Activated T-cell treated with anti-CD3 and anti-CD28 coated beads, Interleukin-2, amount 50 U/mL, for 72 hours (primary cell): ENCODE results near the gene SFTPB. TPM values are rescaled to one million over a fixed set of nuclear protein-coding genes. Genes with fewer than 3 reads are reported as not detected.
A peak's percentile ranks its signal among the peaks of the same experiment; 100 is the strongest.
"Not testable (repeated sequence)": the region's sequence is repeated elsewhere in the genome, so short reads cannot be mapped to it uniquely, and the experiment has no call there.

Experiments
- ATAC-seq, 2 donors: fragments of 150-1000 bp; cut with Tn5 transposase; replicated peaks in 1 of 2; 2 replicates each; pipeline ENCODE4 v1.10.0; 2021; ENCODE audit warnings: moderate library complexity in 2 of 2, mild to moderate bottlenecking in 1 of 2
- DNase-seq, 2 donors: peaks; one replicate each; pipeline ENCODE4 v3.0.0; 2021 to 2022; ENCODE audit warnings: mixed read lengths in 1 of 2
- H3K27ac Mint-ChIP-seq: one replicate; pipeline ENCODE4 v1.8.0; 2022; ENCODE audit warnings: mild to moderate bottlenecking, moderate library complexity, mixed read lengths
- H3K27me3 Mint-ChIP-seq: one replicate; pipeline ENCODE4 v1.8.0; 2022; ENCODE audit warnings: low read depth, mixed read lengths
- H3K36me3 Mint-ChIP-seq, 2 donors: one replicate each; pipeline ENCODE4 v1.8.0; 2022; ENCODE audit warnings: mixed read lengths in 2 of 2, mild to moderate bottlenecking in 1 of 2; ENCODE audit not compliant: insufficient read depth in 2 of 2
- H3K4me1 Mint-ChIP-seq: one replicate; pipeline ENCODE4 v1.8.0; 2022; ENCODE audit warnings: low read depth, mixed read lengths
- H3K4me3 Mint-ChIP-seq, 2 donors: one replicate each; pipeline ENCODE4 v1.8.0; 2022; ENCODE audit warnings: mild to moderate bottlenecking in 2 of 2, mixed read lengths in 2 of 2, moderate library complexity in 2 of 2
- H3K9me3 Mint-ChIP-seq, 2 donors: one replicate each; pipeline ENCODE4 v1.8.0; 2022; ENCODE audit warnings: mixed read lengths in 2 of 2
- total RNA-seq, 2 donors: library from RNA; stranded (reverse); gene quantifications; one replicate each; pipeline ENCODE4 v1.2.3, GENCODE V29; 2022

The SFTPB gene
- total RNA-seq, 2 donors from 2014 or later, result not detected

DNA sequence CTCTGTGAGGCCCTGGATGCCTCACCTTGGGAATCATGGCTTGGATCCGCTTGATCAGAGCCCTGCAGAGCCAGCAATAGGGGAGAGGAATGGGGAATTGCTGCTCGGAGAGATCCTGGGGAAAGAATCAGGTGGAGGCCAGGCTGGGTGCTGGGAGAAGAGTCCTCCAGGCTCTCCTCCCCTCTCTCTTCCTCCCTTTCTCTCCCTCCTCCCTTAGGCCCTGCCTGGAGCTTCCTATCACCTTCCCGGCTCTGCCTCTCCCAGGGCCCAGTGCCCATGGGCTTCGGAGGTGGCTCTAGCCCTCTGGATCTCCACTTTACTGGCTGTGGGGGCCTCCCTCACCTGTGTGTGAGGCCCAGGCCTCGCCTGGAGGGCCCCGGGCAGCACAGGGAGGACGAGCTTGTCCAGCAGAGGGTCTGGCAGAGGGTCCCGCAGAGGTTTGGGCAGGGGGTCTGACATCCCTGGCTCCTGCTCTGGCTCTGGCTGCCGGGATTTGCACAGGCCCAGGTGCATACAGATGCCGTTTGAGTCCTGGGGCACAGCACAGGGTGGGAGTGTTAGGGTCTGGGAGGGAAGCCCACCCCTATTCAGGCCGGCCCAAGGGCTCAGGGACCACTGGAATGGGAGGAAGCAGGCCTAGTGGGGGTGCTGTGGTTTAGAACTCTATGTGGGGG lies 2.6 kb downstream of the SFTPB start:
- ATAC-seq (no peak), DNase-seq (no peak)
- no peaks in the 10 kb centered on the region for H3K36me3 Mint-ChIP-seq
- H3K4me3 Mint-ChIP-seq, result no peak overlapping the region
- H3K27ac Mint-ChIP-seq, result no peak overlapping the region
- H3K4me1 Mint-ChIP-seq, result no peaks in the 10 kb centered on the region
- no peaks in the 10 kb centered on the region for H3K9me3 Mint-ChIP-seq
- no peaks in the 10 kb centered on the region for H3K27me3 Mint-ChIP-seq

DNA sequence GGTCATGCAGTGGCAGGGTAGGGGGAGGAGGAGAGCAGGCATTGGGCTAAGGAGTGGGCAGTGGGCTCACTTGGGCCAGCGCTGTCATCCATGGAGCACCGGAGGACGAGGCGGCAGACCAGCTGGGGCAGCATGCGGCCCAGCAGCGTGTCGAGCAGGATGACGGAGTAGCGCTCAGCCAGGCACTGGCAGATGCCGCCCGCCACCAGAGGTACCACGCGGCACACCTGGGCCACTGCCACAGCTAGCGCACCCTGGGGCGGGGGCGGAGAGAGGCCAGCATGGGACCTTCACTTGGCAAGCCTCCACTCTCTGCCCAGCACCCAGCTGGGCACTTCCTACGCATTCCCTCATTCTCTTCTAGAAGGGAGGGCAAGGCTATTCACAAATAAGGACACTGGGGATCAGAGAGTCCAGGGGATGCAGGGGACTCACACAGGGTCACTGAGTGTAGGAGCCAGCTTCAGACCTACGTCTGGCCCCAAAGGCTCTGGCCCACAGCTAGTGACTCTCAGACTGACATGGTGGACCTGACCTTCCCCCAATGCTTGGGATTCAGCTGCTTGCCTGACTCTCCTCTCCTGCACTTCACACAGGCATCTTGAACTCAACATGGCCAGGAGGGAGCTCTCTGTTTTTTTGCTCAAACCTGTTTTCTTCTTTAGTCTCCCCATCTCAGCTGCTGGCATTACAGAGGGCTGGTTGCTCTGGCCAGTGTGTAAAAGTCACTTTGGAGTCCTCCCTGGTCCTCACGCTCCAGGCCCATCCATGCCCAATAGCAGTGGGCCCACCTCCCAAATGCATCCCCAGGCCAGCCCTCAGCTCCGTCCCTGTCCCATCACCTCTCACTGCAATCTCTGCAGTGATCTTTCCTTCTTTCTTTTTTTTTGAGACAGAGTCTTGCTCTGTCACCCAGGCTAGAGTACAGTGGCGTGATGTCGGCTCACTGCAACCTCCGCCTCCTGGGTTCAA lies 4.1 kb downstream of the SFTPB start:
- peak in 1 of 2 donors; percentile 14 for ATAC-seq
- no peak for DNase-seq
- Mint-ChIP-seq H3K4me1 (no peaks in the 10 kb centered on the region), H3K9me3 (no peaks in the 10 kb centered on the region), H3K4me3 (no peak overlapping the region), H3K27me3 (no peaks in the 10 kb centered on the region), H3K27ac (no peak overlapping the region), H3K36me3 (no peaks in the 10 kb centered on the region)

DNA sequence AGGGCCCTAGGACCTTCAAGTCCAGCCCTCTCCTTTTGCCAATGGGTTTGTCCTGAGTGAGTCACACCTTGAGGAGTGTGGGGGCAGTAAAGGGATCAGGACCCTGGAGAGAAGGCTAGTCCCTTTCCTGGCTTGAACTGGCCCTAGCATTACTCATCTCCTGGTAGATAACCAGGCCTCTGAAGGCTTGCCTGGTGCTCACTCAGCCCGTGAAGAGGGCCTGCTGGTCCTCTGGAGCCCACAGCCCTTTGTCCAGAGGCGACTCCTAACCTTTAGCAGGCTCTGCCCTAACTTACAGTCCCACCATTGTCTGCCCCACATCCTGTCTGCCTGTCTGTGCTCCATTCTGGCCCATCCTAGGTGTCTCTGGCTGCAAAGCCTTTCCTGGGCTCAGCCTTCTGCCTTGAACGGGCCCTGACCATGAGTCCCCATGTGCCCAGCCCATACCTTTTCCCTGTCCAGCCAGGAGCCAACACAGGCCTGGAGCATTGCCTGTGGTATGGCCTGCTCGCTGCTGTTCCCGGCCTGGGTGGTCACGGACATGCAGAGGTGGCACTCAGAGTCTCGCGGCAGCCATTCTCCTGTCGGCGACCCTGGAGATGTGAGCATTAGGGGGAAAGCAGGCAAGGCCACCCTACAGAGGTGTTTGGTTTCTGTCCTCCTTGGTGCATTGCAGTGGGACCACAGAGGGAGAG lies 5.0 kb downstream of the SFTPB start:
- no peaks in the 10 kb centered on the region for H3K9me3 Mint-ChIP-seq
- ATAC-seq, result no peak
- no peak overlapping the region for H3K27ac Mint-ChIP-seq
- no peaks in the 10 kb centered on the region for H3K36me3 Mint-ChIP-seq
- DNase-seq, result no peak
- no peaks in the 10 kb centered on the region for H3K4me1 Mint-ChIP-seq
- H3K27me3 Mint-ChIP-seq, result no peaks in the 10 kb centered on the region
- H3K4me3 Mint-ChIP-seq, result no peak overlapping the region

DNA sequence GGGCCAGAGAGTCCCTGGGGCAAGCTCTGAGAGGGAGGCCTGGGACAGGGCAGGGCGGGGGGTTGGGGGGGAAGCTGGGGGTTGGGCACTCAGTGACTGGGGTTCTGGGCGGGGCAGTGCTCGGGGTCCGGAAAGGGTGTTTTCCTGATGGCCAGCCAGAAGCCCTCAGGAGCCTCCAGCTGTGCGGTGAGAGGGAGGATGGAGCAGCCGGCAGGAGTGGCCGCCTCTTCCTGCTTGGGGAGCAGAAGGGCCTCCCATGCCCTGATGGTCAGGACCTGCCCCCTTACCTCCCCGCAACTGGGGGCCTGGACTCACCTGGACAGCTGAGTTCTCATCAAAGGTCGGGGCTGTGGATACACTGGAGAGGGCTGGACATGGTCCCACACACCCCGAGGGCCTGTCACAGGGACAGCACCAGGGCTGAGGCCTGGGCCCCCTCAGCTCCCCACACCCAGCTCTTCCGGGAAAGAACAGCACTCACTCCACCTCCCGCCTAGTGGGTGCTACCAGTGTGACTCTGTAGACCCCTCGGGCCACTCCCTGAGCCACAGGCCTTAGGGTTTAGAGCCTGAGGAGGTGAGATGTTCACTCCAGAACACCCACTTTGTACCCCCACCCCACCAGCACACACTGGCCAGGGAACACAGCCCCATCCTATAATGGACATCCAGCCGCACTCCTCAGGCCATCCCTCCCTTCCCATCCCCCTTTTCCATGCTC lies 6.7 kb downstream of the SFTPB start:
- Mint-ChIP-seq H3K27me3 (no peaks in the 10 kb centered on the region), H3K4me3 (no peak overlapping the region), H3K36me3 (no peaks in the 10 kb centered on the region), H3K27ac (no peak overlapping the region), H3K4me1 (no peaks in the 10 kb centered on the region), H3K9me3 (no peaks in the 10 kb centered on the region)
- ATAC-seq, result no peak
- no peak for DNase-seq

DNA sequence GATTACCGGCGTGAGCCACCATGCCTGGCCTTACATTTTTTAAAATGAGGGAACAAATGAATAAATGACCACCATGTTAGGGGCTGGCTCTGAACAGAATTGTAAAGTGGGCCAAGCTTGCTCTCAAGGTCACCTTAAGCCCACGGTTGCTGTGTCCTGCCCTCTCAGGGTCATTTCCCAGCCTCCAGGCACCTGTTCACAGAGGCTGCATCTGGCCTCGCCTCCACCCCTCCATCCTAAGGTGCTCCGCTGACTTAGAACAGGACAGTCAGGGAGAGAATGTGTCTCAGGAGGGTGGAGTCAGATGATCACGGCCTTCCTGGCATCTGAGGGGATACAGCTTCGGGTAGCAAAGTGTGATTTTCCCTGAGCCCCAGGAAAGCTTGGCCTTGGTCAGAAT lies 7.3 kb downstream of the SFTPB start:
- no peaks in the 10 kb centered on the region for H3K36me3 Mint-ChIP-seq
- no peak overlapping the region for H3K4me3 Mint-ChIP-seq
- H3K27ac Mint-ChIP-seq, result no peak overlapping the region
- H3K27me3 Mint-ChIP-seq, result no peaks in the 10 kb centered on the region
- H3K9me3 Mint-ChIP-seq, result no peaks in the 10 kb centered on the region
- DNase-seq, result no peak
- H3K4me1 Mint-ChIP-seq, result no peaks in the 10 kb centered on the region
- ATAC-seq, result no peak

DNA sequence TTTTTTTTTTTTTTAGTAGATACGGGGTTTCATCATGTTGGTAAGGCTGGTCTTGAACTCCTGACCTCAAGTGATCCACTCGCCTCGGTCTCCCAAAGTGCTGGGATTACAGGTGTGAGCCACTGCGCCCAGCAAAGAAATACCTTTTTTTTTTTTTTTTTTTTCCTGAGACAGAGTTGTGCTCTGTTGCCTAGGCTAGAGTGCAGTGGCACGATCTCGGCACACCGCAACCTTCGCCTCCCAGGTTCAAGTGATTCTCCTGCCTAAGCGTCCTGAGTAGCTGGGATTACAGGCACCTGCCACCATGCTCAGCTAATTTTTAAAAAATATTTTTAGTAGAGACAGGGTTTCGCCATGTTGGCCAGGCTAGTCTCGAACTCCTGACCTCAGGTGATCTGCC lies 7.7 kb downstream of the SFTPB start:
- DNase-seq, H3K36me3 Mint-ChIP-seq, ATAC-seq, H3K27me3 Mint-ChIP-seq, H3K27ac Mint-ChIP-seq, H3K9me3 Mint-ChIP-seq, H3K4me1 Mint-ChIP-seq, H3K4me3 Mint-ChIP-seq: not testable (repeated sequence)

DNA sequence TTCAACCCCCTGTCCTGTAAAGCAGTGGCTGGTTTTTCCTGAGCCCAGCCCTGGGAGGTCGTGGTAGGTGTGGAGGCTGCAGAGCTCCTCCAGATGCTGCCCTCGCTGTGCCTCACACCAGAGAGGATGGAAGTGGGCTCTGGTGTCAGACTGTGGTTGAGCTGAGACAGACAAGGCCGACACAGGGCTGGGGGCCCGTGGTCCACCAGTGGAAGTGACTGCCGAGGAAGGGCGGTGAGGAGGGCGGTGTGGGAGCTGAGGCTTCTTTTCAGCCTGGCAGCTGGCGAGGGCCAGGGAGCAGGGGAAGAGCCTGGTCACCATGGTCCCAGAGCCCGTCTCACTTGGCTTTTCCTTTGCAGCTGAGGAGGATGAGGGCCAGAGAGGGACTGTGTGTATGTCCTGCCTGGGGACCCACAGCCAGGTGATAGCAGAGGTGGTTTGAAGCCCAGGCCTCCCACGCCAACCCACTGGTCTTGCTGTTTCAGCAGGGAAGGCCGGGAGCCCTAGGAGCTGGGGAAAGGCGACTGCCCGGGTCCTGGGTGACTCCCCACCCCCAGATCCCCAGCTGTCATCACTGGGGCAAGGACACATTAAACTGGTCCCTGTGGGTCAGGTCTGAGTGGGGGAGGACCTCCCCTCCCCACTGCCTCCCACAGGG lies 8.5 kb downstream of the SFTPB start:
- H3K4me1 Mint-ChIP-seq, result no peaks in the 10 kb centered on the region
- H3K9me3 Mint-ChIP-seq, result no peaks in the 10 kb centered on the region

DNA sequence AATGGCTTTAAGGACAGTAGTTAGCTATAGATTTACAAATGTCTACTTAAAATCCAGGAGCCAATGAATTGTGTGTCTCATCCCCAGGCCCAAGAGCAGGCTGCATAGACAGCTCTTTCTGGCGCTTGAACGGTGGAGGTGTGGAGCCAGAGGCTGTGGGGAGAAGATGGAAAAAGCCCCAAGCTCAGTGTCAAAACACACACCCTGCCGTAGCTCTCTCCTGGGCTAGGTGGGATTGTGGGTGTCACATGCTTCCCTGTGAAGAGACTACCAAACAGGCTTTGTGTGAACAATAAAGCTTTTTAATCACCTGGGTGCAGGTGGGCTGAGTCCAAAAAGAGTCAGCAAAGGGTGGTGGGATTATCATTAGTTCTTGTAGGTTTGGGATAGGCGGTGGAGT lies 10.6 kb downstream of the SFTPB start:
- not testable (repeated sequence) for H3K27ac Mint-ChIP-seq, DNase-seq, H3K9me3 Mint-ChIP-seq, H3K36me3 Mint-ChIP-seq, H3K4me1 Mint-ChIP-seq, H3K27me3 Mint-ChIP-seq, H3K4me3 Mint-ChIP-seq, ATAC-seq

More for the DNA sequence above, 8.5 kb downstream of the SFTPB start:
- no peaks in the 10 kb centered on the region for H3K36me3 Mint-ChIP-seq
- ATAC-seq (no peak), DNase-seq (no peak)
- H3K27ac Mint-ChIP-seq, result peak overlapping the region; percentile 24
- H3K4me3 Mint-ChIP-seq, result no peak overlapping the region
- H3K27me3 Mint-ChIP-seq, result no peaks in the 10 kb centered on the region

DNA sequence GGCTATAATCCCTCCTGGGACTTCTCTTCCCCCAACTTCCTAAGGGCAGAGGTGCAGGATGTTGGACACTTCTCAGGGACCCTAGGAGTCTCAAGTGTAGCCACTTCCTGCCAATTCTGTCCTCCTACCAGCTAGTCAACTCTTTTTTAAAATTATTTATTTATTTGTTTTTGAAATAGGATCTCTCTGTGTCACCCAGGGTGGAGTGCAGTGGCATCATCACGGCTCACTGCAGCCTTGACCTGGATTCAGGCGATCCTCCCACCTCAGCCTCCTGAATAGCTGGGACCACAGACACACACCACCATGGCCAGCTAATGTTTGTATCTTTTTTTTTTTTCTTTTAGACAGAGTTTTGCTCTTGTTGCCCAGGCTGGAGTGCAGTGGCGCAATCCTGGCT lies 11.5 kb downstream of the SFTPB start:
- ATAC-seq (no peak), DNase-seq (no peak)
- Mint-ChIP-seq H3K4me3 (no peak overlapping the region), H3K4me1 (no peaks in the 10 kb centered on the region), H3K27me3 (no peaks in the 10 kb centered on the region), H3K27ac (no peak overlapping the region), H3K36me3 (peaks cover 2 to 4% of the 10 kb centered on the region in 2 donors), H3K9me3 (no peaks in the 10 kb centered on the region)

DNA sequence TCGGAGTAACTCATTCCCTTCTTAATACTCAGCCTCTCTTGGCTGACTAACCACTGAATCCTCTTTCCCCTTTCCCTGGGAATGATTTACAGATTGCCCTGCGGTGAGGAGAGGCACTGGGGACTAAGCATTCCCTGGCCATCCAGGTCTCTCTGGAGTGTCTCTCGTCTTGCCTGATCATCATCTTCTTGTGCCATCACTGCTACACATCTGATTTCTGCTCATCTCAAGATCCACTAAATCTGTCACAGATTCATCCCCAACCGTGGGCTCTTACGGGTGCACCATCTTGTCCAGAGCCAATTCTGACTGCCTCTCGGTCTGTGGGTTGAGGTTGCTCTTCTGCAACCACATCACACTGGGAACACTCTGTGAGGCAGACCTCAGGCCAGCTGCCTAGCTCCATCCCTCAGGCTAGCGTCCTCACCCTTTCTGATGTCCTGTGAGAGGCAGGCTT lies 12.0 kb downstream of the SFTPB start:
- H3K36me3 Mint-ChIP-seq, result peaks cover 2 to 4% of the 10 kb centered on the region in 2 donors
- no peak for ATAC-seq
- no peak overlapping the region for H3K4me3 Mint-ChIP-seq

DNA sequence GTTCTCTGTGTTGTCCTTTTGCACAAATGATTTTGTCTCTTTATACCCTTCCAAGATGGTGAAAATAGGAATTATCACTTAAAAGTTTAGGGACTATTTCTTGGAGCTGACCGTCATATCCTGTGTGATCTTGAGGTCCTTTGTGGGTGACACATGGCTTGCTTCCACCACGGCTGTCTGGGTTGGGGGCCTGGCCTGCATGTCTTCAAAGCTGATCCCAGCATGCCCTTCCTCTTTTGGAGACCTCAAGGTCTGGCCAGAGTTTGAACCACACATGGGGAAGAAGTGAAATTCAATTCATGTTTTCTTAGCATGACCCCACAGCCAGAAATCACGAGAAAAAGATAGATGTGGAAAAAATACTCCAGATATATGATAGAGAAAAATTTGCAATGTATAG lies 14.0 kb downstream of the SFTPB start:
- Mint-ChIP-seq H3K9me3 (no peaks in the 10 kb centered on the region), H3K4me3 (no peak overlapping the region), H3K27me3 (no peaks in the 10 kb centered on the region), H3K4me1 (no peaks in the 10 kb centered on the region), H3K27ac (peak overlapping the region; percentile 33), H3K36me3 (peaks cover 6 to 14% of the 10 kb centered on the region in 2 donors)
- ATAC-seq, result no peak
- no peak for DNase-seq

More for the DNA sequence above, 12.0 kb downstream of the SFTPB start:
- Mint-ChIP-seq H3K27ac (no peak overlapping the region), H3K27me3 (no peaks in the 10 kb centered on the region), H3K9me3 (no peaks in the 10 kb centered on the region), H3K4me1 (no peaks in the 10 kb centered on the region)
- no peak for DNase-seq

DNA sequence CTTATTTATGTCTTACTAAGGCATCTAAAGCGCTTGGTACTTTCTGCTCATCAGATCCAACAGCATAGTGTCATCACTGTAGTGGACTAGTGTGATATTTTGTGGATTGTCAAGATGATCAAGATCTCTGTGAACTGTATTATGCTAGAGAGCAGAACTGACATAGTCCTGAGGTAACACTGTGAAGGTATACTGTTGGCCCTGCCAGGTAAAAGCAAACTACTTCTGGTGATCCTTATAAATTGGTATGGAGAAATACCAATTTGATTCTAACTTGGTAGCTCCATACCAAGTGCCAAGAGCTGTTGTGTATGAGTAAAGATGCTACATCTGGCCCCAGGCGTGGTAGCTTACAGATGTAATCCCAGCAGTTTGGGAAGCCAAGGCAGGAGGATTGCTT lies 15.9 kb downstream of the SFTPB start:
- Mint-ChIP-seq H3K9me3 (no peaks in the 10 kb centered on the region), H3K36me3 (peaks cover 9 to 27% of the 10 kb centered on the region in 2 donors), H3K4me1 (no peaks in the 10 kb centered on the region), H3K4me3 (no peak overlapping the region), H3K27me3 (no peaks in the 10 kb centered on the region), H3K27ac (no peak overlapping the region)
- ATAC-seq, result no peak
- no peak for DNase-seq
